Measurements from ENCODE around the gene MALRD1. TPM values are rescaled to one million over a fixed set of nuclear protein-coding genes. Genes with fewer than 3 reads are reported as not detected.

MALRD1 gene
- total RNA-seq: 7.0 TPM
- long read RNA-seq, partial matches to known transcripts: 1 of 4 reads
- long read RNA-seq, other reads (novel, unspliced or antisense): 3 of 4 reads

DNA sequence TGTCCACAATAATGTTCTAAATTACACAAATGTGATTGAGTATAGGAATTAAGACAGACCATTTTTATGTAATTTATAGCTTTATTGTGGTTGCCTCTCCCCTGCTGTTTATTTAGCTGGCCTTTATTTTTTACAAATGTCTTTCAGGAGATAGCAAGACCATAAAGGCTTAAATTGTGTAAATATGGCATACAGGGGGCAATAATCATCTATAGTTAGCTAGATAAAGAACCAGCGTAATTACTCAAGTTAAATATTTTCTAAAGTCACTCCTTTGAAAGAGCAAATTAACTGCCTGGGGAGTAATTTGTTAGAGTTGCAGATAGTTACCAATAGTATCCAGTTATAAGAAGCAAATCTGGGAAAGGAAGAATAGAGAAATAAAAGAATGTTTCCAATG, at the start of gene MALRD1:
Gene MALRD1, plus strand, starts transcription at position 313 of the 400 bp plus-strand sequence. CDS start 138 bp downstream, outside the sequence.
- H3K36me3 ChIP-seq: no peaks in the 10 kb centered on the region
- H3K27me3 ChIP-seq: no peaks in the 10 kb centered on the region
- H3K27ac ChIP-seq: no peak within 1 kb of the TSS
- no peaks in the 10 kb centered on the region for H3K9me3 ChIP-seq
- no peak within 1 kb of the TSS for H3K4me3 ChIP-seq
- no peaks in the 10 kb centered on the region for H3K4me1 ChIP-seq
- no peak for ATAC-seq
- no peak for DNase-seq
- TF ChIP-seq, protein P1, sequence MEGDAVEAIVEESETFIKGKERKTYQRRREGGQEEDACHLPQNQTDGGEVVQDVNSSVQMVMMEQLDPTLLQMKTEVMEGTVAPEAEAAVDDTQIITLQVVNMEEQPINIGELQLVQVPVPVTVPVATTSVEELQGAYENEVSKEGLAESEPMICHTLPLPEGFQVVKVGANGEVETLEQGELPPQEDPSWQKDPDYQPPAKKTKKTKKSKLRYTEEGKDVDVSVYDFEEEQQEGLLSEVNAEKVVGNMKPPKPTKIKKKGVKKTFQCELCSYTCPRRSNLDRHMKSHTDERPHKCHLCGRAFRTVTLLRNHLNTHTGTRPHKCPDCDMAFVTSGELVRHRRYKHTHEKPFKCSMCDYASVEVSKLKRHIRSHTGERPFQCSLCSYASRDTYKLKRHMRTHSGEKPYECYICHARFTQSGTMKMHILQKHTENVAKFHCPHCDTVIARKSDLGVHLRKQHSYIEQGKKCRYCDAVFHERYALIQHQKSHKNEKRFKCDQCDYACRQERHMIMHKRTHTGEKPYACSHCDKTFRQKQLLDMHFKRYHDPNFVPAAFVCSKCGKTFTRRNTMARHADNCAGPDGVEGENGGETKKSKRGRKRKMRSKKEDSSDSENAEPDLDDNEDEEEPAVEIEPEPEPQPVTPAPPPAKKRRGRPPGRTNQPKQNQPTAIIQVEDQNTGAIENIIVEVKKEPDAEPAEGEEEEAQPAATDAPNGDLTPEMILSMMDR (IDR thresholded peaks at IDR 0.05): no peak
- intact Hi-C loops (cut with DNase I): no loop called here

DNA sequence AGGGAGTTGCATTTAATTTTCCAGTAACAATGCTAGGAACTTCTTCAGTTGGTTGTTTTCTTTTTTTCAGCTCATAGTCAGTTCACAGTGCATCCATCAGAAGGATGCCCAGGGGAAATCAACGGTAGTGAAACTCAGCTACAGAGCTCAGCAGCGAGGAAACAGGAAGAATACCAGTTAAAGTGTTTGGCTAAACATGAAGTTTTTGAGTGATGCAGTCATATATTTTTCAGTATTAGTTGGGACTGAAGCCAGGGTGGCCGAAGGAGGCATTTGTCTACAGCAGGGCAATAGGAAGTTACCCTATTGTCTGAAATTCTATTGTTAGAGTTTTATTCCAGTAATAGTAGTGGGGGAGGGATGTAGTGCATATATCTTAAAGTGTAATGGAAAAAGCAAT, 45.3 kb upstream of the MALRD1 start:
- H3K27me3 ChIP-seq: no peaks in the 10 kb centered on the region
- ATAC-seq: no peak
- intact Hi-C loops (cut with DNase I): no loop called here

DNA sequence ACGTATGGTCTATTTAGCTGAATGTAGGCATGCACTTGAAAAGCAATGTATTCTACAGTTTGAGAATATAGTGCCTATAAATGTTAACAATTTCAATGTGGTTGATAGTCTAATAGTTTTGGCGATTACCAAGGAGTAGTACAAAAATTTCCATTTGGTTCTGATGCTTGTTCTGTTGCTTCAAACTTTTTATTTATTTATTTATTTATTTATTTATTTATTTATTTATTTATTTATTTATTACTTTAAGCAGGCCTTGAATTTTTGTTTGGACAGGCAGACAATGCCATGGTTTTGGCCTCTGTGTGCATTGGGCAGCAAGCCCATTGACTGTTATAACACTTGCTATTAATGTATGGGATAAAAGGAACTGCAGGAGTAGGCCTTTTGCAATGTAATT, 36.5 kb upstream of the MALRD1 start:
- intact Hi-C loops (cut with DNase I): no loop called here
- TF ChIP-seq, protein P1 (IDR thresholded peaks at IDR 0.05): no peak
- no peak for ATAC-seq

More for the DNA sequence above, 45.3 kb upstream of the MALRD1 start:
- Histone ChIP-seq H3K9me3 (no peaks in the 10 kb centered on the region), H3K27ac (no peak overlapping the region), H3K4me1 (no peaks in the 10 kb centered on the region), H3K4me3 (no peak overlapping the region), H3K36me3 (no peaks in the 10 kb centered on the region)
- TF ChIP-seq, protein P1 (IDR thresholded peaks at IDR 0.05): no peak
- DNase-seq: no peak

DNA sequence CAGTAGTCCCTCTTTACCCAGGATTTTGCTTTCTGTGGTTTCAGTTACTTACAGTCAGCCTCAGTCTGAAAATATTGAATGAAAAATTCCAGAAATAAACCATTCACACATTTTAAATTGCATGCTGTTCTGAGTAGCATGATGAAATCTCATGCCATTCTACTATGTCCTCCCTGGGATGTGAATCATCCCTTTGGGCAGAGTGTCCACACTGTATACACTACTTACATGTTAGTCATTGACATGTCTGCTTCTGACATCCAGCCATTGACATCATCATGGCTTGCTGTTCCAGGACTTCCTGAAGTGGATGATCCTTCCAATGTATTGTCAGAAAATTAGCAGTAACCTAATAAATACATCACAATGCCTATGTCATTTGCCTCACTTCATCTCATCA, 34.6 kb upstream of the MALRD1 start:
- no peaks in the 10 kb centered on the region for H3K4me1 ChIP-seq
- intact Hi-C loops (cut with DNase I): no loop called here
- H3K9me3 ChIP-seq: no peaks in the 10 kb centered on the region
- H3K36me3 ChIP-seq: no peaks in the 10 kb centered on the region
- no peak overlapping the region for H3K27ac ChIP-seq
- DNase-seq (no peak), ATAC-seq (no peak)
- TF ChIP-seq, protein P1 (IDR thresholded peaks at IDR 0.05): no peak
- no peaks in the 10 kb centered on the region for H3K27me3 ChIP-seq
- H3K4me3 ChIP-seq: no peak overlapping the region

More for the DNA sequence above, 36.5 kb upstream of the MALRD1 start:
- Histone ChIP-seq H3K4me1 (no peaks in the 10 kb centered on the region), H3K27me3 (no peaks in the 10 kb centered on the region), H3K4me3 (no peak overlapping the region), H3K36me3 (no peaks in the 10 kb centered on the region), H3K27ac (no peak overlapping the region), H3K9me3 (no peaks in the 10 kb centered on the region)
- DNase-seq: no peak

DNA sequence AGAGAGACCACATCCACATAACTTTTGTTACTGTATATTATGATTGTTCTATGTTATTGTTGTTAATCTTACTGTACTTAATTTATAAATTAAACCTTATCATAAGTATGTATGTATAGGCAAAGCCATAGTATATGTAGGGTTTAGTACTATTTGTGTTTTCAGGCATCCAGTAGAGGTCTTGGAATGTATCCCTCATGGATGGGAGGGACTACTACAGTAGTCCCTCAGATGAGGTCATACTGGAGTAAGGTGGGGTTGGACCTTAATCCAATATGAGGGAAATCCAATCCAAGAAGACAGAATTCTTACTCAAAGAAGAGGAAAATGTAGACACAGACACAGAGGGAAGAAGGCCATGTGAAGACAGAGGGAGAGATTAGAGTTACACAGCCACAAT, 34.1 kb upstream of the MALRD1 start:
- no peak for ATAC-seq

More for the DNA sequence above, 34.1 kb upstream of the MALRD1 start:
- no peaks in the 10 kb centered on the region for H3K4me1 ChIP-seq
- no peaks in the 10 kb centered on the region for H3K36me3 ChIP-seq
- H3K9me3 ChIP-seq: no peaks in the 10 kb centered on the region
- intact Hi-C loops (cut with DNase I): no loop called here
- H3K27ac ChIP-seq: no peak overlapping the region
- H3K4me3 ChIP-seq: no peak overlapping the region
- DNase-seq: no peak
- H3K27me3 ChIP-seq: no peaks in the 10 kb centered on the region
- TF ChIP-seq, protein P1 (IDR thresholded peaks at IDR 0.05): no peak
